Motor neuron (in vitro differentiated cells): ENCODE data around the gene CDH13. TPM values are rescaled to one million over a fixed set of nuclear protein-coding genes. Genes with fewer than 3 reads are reported as not detected.

Source experiments
- ATAC-seq, 8 experiments: fragments of 200-7000 bp; cut with Tn5 transposase; replicated peaks in 6 of 8; 2 replicates each; pipeline ENCODE4 v1.8.0; 2021; ENCODE audit warnings: mild to moderate bottlenecking in 8 of 8, moderate library complexity in 8 of 8
- H3K27ac ChIP-seq, 2 donors: fragments of 250-450 bp; sonication (Bioruptor Pico); 2 replicates each; pipeline ENCODE4 v1.9.0; 2021; ENCODE audit warnings: antibody characterized with exemption in 2 of 2, mild to moderate bottlenecking in 2 of 2, moderate library complexity in 1 of 2
- H3K4me1 ChIP-seq, 2 donors: fragments of 250-450 bp; sonication (Bioruptor Pico); replicated peaks in 1 of 2; 2 replicates each; pipeline ENCODE4 v1.6.1; 2021; ENCODE audit warnings: antibody characterized with exemption in 2 of 2, mild to moderate bottlenecking in 2 of 2, moderate library complexity in 1 of 2
- H3K4me3 ChIP-seq, 5 donors: fragments of 250-450 bp; sonication (Bioruptor Pico); 2 replicates each; pipeline ENCODE4 v1.9.0; 2021; ENCODE audit warnings: antibody characterized with exemption in 5 of 5, mild to moderate bottlenecking in 5 of 5, moderate library complexity in 4 of 5
- WGBS, 10 experiments: fragments of 450-650 bp; shearing (Covaris generic); methylation state at CpG; one replicate each; pipeline ENCODE4 v1.0.0; 2022; 5-methylcytosine and 5-hydroxymethylcytosine counted together
- in situ Hi-C, 9 experiments: fragments of 400-800 bp; cut with MboI; loops; one replicate each; pipeline ENCODE4 v1.15.0; 2021; ENCODE audit warnings: low sequenced_read_pairs in 9 of 9, low pct_unique_long_range_greater_than_20kb in 2 of 9; ENCODE audit not compliant: unreplicated experiment in 9 of 9
- total RNA-seq, 8 experiments: library from RNA; unstranded; fragments of 300-600 nt; gene quantifications; 2 replicates each; pipeline versions ENCODE4 v1.2.3 to v1.2.4, GENCODE V29; 2022

CDH13 gene
- total RNA-seq, 8 experiments from 2014 or later, result 0.42 to 10.3 (median 3.4) TPM

GRCh38 chr16:83258366-83258928 is 631.7 kb downstream of the CDH13 start:
- in situ Hi-C loops, result no loop called here
- WGBS, 10 experiments, result 40 to 100% (median 86%) methylated on average over 1 to 8 of the region's 9 CpGs; no CpG with 5 or more reads in 2 of the 10 experiments
- H3K4me3 ChIP-seq, result no peak overlapping the region
- peaks cover 0 to 5% of the 10 kb centered on the region in 2 donors for H3K4me1 ChIP-seq
- ATAC-seq, result no peak
- H3K27ac ChIP-seq, result no peak overlapping the region

GRCh38 chr16:83266848-83267553 is 640.2 kb downstream of the CDH13 start:
- peak in 7 of 8 experiments; percentile 21 to 74 (median 58) for ATAC-seq
- peaks cover 0 to 40% of the 10 kb centered on the region in 2 donors for H3K4me1 ChIP-seq
- in situ Hi-C loops, result no loop called here
- H3K27ac ChIP-seq, result peak overlapping the region in 1 of 2 donors; percentile 42
- no peak overlapping the region for H3K4me3 ChIP-seq
- 31 to 88% (median 83%) methylated on average over 2 to 5 of the region's 7 CpGs; no CpG with 5 or more reads in 1 of the 10 experiments for WGBS, 10 experiments

GRCh38 chr16:83268169-83268568 is 641.4 kb downstream of the CDH13 start:
- ATAC-seq, result no peak
- in situ Hi-C loops, result no loop called here
- H3K4me3 ChIP-seq, result no peak overlapping the region
- WGBS, 10 experiments, result 20 to 100% (median 78%) methylated on average over 1 to 3 of the region's 3 CpGs; no CpG with 5 or more reads in 3 of the 10 experiments
- H3K27ac ChIP-seq, result no peak overlapping the region
- peaks cover 3 to 50% of the 10 kb centered on the region in 2 donors for H3K4me1 ChIP-seq

- in situ Hi-C loops, result no loop called here
- peak in 2 of 8 experiments; percentile 85 to 86 for ATAC-seq
- H3K27ac ChIP-seq, result no peak overlapping the region
- no peak overlapping the region for H3K4me3 ChIP-seq
- peaks cover 3 to 50% of the 10 kb centered on the region in 2 donors for H3K4me1 ChIP-seq
Measured at GRCh38 chr16:83269048-83269447, 642.3 kb downstream of the CDH13 start.

- in situ Hi-C loops, result no loop called here
- peak in 4 of 8 experiments; percentile 14 to 23 (median 18) for ATAC-seq
- Histone ChIP-seq H3K4me1 (peaks cover 3 to 50% of the 10 kb centered on the region in 2 donors), H3K4me3 (no peak overlapping the region), H3K27ac (no peak overlapping the region)
- WGBS, 10 experiments, result 13 to 100% (median 67%) methylated on average over 1 to 2 of the region's 2 CpGs; no CpG with 5 or more reads in 2 of the 10 experiments
Measured at GRCh38 chr16:83269541-83269940, 642.8 kb downstream of the CDH13 start.

- Histone ChIP-seq H3K4me3 (no peak overlapping the region), H3K4me1 (peaks cover 3 to 50% of the 10 kb centered on the region in 2 donors), H3K27ac (no peak overlapping the region)
- no peak for ATAC-seq
- in situ Hi-C loops, result no loop called here
- WGBS, 10 experiments, result 13 to 100% (median 68%) methylated on average over 1 to 4 of the region's 4 CpGs; no CpG with 5 or more reads in 2 of the 10 experiments
Measured at GRCh38 chr16:83270061-83270460, 643.3 kb downstream of the CDH13 start.

GRCh38 chr16:83270640-83271039 is 643.9 kb downstream of the CDH13 start:
- H3K4me1 ChIP-seq, result peaks cover 3 to 52% of the 10 kb centered on the region in 2 donors
- 40 to 82% (median 65%) methylated on average over 1 to 3 of the region's 3 CpGs; no CpG with 5 or more reads in 5 of the 10 experiments for WGBS, 10 experiments
- no peak overlapping the region for H3K4me3 ChIP-seq
- in situ Hi-C loops, result no loop called here
- ATAC-seq, result no peak
- H3K27ac ChIP-seq, result no peak overlapping the region

GRCh38 chr16:83271123-83271522 is 644.4 kb downstream of the CDH13 start:
- 0 to 83% (median 10%) methylated on average over 1 to 2 of the region's 2 CpGs for WGBS, 10 experiments
- no peak overlapping the region for H3K4me3 ChIP-seq
- no peak overlapping the region for H3K27ac ChIP-seq
- peak in 1 of 8 experiments; percentile 8 for ATAC-seq
- H3K4me1 ChIP-seq, result peaks cover 3 to 52% of the 10 kb centered on the region in 2 donors
- in situ Hi-C loops, result no loop called here

GRCh38 chr16:83271970-83272575 is 645.3 kb downstream of the CDH13 start:
- ATAC-seq, result peak in 5 of 8 experiments; percentile 48 to 67 (median 62)
- in situ Hi-C loops, result no loop called here
- WGBS, 10 experiments, result 0 to 94% (median 71%) methylated on average over 1 to 5 of the region's 5 CpGs; no CpG with 5 or more reads in 2 of the 10 experiments
- Histone ChIP-seq H3K27ac (no peak overlapping the region), H3K4me1 (peaks cover 3 to 45% of the 10 kb centered on the region in 2 donors), H3K4me3 (no peak overlapping the region)

- Histone ChIP-seq H3K4me1 (peaks cover 3 to 39% of the 10 kb centered on the region in 2 donors), H3K4me3 (no peak overlapping the region), H3K27ac (no peak overlapping the region)
- in situ Hi-C loops, result no loop called here
- 80 to 100% (median 87%) methylated on average over 1 to 4 of the region's 4 CpGs; no CpG with 5 or more reads in 1 of the 10 experiments for WGBS, 10 experiments
- no peak for ATAC-seq
Measured at GRCh38 chr16:83272843-83273242, 646.1 kb downstream of the CDH13 start.

- ATAC-seq, result no peak
- H3K4me1 ChIP-seq, result peaks cover 8 to 44% of the 10 kb centered on the region in 2 donors
- WGBS, 10 experiments, result 57 to 100% (median 91%) methylated on average over 3 to 9 of the region's 9 CpGs; no CpG with 5 or more reads in 1 of the 10 experiments
- H3K4me3 ChIP-seq, result no peak overlapping the region
- no peak overlapping the region for H3K27ac ChIP-seq
- in situ Hi-C loops, result no loop called here
Measured at GRCh38 chr16:83273504-83274173, 646.9 kb downstream of the CDH13 start.

GRCh38 chr16:83279251-83279650 is 652.5 kb downstream of the CDH13 start:
- Histone ChIP-seq H3K4me1 (peaks cover 5 to 20% of the 10 kb centered on the region in 2 donors), H3K27ac (no peak overlapping the region), H3K4me3 (no peak overlapping the region)
- WGBS, 10 experiments, result 26 to 81% (median 50%) methylated on average over 1 to 9 of the region's 9 CpGs; no CpG with 5 or more reads in 1 of the 10 experiments
- in situ Hi-C loops, result no loop called here
- peak in 2 of 8 experiments; percentile 37 to 70 for ATAC-seq

GRCh38 chr16:83285921-83286320 is 659.2 kb downstream of the CDH13 start:
- Histone ChIP-seq H3K27ac (no peak overlapping the region), H3K4me3 (no peak overlapping the region), H3K4me1 (peaks cover 0 to 5% of the 10 kb centered on the region in 2 donors)
- WGBS, 10 experiments, result 10 to 100% (median 77%) methylated on average over 1 to 5 of the region's 6 CpGs
- in situ Hi-C loops, result no loop called here
- no peak for ATAC-seq
